Measurements from ENCODE around the gene SLN.

The SLN gene

DNA sequence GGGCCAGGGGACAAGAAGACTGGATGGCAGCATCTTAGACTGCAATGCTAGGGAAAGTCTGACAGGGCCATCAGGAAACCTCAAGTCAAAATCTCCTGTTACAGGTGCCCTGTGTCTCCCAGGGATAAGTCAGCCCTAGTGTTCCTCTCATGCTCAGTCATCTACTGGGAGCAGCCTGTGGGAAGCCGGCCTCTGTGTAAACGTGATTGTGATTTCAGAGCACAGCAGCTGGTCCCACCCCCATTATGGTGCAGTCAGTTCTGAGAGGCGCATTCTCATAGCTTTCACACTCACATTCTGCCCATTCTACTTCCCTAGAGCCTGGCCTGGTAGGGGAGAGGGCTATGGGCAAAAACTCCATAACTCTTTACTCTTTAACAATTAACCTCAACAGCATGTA lies 7.2 kb upstream of the SLN start:
- DNase-seq = no peak

DNA sequence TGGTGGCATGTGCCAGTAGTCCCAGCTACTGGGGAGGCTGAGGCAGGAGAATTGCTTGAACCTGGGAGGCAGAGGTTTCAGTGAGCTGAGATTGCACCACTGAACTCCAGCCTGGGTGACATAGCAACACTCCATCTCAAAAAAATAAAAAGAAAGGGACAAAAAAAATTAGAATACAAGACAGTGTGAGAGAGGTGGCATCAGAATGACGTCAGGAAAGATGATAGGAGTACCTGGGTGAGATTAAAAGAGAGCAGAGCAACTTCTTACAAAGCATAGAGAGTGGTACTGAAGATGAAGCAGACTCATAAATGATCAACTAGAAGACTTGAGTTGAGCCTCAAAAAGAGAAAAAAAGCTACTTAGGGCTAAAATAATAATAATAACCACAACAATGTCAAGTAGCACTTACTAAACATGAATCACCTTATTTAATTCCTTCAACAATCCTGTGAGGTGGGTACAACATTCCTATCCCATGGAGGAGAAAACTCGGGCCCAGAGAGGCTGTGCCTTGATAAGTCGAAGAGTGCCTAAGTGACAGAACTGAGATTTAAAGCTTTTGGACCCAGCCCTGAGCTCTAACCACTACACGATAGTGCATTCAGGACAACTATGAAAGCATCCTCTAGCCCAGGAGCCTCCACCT lies 5.2 kb upstream of the SLN start:
- no peak for DNase-seq

DNA sequence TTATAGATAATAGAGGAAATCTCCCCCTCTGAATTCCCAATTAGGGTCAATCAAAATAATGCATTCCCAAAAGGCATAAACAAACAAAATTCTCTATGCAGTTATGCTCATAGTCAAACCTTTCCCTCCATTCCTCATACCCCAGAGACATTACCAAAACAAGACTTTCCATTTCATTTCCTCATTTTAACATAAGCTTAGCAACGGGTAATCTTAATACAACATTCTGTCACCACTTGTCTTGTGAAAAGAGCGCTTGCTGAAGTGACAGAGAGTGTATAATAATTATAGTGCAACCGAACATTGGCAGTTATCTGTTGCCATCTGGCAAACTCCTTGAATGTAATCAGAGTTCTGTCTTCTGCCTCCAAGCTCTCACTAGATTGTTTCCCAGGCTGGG lies 1.2 kb upstream of the SLN start:
- DNase-seq = peak; percentile 68

DNA sequence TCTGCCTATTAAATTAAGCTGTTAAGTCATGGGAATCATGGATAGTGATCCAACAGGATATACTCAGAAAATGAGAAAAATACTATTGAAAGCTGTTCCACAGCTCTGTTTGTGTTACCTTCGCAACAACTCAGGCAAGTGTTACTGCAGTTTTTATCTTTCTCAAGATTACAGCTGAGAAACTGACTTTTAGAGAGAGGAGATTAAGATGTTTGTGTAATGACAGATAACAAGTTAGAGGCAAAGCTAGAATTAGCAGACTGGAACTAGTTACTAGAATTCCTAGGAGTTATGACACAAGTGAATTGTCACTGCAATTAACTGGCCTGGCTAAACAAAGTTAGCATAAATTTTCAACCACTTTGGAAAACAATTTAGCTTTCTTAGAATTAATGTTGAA lies 1.6 kb downstream of the SLN start:
- DNase-seq = no peak

DNA sequence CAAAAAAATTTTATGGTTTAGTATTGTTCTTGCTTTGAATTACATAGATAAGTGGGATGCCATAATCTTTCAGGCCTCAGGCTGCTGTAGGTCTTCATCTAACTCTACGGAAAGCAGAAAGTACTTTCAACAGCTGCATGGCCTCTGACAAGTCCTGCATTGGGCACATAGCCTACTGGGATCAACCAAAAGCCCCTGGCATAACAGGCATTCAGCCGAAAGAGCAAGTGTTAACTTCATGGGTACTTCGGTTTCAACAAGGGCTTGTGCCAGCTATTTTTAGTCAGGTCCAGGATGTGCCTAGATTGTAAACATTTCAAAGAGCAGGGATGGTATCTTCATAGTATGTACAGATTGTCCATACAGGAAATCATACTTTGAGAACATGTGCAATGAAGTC lies 3.1 kb downstream of the SLN start:
- no peak for DNase-seq

DNA sequence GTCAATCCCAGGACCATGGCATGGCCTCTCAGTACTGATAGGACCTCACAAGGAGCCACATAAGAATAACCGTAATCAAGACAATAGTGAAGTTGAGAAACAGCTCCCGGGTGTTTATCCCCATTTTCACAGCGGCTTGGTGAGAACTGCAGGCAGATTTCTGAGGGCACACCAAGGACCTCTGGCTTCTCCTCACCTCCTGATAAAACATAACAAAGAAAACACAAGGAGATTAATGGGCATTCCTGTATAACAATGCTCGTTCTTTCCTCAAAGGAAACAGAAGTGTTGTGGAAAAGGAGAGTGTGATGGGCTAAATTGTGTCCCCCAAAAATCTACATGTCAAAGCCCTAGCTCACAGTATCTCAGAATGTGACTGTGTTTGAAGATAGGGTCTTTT lies 4.0 kb downstream of the SLN start:
- no peak for DNase-seq

DNA sequence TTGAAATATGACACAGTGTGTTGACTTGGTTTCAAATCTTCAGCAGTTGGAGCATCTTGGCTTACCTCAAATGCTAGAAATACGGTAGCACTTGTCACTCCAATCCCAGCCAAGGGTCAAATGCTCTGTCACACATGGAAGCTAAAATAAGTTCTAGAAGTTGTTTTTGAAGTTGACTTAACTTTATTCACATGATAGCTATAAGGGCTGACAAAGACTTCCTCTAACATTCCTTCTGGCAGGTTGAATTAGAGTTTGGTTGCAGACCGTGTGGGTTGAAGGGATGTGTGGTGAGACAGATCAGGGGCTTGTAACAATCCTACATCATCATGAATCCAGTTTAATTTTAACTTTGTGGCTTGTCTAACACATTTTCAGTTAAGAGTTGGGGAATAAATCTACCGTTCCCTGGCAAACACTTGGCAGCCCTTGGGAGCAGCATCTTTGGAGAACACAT lies 4.6 kb downstream of the SLN start:
- no peak for DNase-seq

DNA sequence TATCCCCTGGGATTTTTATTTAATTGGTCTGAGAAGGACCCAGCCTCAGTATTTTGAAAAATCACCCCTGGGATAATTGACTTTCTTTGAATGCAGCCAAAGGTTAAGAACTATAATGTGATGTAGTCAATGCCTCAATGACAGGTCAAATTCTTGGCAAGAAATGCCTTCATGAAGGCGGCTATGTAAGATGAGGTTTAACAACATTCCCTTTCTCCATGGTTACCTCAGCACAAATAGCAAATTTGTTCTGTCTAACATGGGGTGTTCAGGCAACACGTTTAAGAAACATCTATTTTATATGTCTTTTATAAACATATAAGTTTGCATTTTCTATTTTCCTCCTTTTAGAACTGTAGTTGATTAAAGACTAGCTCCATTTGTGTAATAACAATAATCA lies 5.3 kb downstream of the SLN start:
- no peak for DNase-seq

DNA sequence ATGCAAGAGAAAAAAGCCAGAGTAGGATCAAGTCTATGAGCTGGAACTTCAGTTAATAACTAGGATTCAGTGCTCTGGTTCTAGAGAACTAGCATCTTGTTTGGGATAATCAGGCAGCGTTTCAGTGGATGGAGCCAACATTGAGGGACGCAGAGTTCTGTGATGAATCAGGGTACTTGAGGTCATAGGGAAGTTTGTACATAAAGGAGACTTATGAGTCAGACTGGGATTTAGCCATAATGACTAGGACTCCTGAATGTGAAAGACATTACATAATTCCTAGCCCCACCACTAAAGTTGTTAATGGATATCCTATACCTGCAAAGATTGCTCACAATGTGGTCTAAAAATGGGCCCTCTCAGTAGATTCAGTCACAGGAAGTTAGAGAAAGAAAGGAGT lies 6.8 kb downstream of the SLN start:
- no peak for DNase-seq

DNA sequence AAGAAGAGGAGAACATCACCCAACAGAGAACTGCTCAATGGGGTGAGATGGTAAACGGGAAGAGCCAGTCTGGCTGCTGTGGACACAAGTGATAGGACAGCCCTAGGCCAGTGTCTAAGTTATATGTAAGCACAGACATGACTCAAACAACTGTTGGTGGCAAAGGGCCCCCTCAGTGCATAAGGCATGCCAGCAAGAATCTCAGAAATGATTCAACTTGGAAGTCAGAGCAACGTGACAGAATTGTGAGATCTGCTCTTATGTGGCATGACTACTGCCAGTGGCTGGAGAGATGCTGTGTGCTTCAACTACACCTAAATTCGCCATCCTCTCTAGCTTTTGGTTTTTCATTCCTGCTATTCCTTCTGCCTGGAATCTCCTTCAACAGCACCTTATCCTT lies 7.4 kb downstream of the SLN start:
- DNase-seq = no peak

DNA sequence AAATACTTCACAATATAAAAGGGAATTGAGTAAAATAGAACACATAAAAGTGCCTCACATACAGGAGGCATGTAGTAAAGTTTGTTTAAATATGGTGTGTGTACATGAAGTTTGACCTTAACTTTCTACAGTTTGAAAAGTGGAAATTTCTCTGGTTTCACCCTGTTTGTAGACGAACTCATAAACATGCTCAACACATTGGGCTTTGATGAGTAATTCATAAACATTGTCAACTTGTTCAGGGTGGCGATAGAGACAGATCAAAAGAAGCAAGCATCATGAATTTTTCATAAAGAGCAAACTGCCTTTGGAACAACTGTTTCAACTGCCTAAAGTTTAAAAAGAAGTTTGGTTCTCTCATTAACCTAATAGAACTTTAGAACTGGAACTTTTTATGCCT lies 9.1 kb downstream of the SLN start:
- DNase-seq = no peak

DNA sequence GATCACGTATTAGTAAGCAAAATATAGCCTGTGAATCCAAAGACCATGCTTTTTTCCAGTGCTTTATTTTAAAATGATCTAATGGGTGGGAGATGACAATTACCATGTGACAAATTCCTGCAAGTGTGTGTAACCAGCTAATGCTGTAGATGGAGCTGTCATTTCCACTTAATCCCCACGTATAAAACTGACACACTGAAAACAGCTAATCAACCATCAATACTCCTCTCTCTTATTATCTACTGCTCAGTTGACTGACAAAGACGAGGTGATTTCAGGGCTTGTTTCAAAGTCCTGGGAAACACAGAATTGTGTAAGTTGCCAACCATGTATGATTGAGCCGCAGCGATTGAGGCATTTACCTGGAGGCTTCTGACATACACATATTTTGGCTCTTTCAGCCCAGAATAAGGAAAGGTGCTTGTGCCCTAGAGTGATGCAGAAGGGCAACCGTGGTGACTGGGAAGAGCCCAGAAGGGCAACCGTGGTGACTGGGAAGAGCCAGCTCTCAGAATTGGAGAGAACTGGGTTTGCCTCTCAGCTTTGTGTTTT lies 9.7 kb downstream of the SLN start:
- no peak for DNase-seq

DNA sequence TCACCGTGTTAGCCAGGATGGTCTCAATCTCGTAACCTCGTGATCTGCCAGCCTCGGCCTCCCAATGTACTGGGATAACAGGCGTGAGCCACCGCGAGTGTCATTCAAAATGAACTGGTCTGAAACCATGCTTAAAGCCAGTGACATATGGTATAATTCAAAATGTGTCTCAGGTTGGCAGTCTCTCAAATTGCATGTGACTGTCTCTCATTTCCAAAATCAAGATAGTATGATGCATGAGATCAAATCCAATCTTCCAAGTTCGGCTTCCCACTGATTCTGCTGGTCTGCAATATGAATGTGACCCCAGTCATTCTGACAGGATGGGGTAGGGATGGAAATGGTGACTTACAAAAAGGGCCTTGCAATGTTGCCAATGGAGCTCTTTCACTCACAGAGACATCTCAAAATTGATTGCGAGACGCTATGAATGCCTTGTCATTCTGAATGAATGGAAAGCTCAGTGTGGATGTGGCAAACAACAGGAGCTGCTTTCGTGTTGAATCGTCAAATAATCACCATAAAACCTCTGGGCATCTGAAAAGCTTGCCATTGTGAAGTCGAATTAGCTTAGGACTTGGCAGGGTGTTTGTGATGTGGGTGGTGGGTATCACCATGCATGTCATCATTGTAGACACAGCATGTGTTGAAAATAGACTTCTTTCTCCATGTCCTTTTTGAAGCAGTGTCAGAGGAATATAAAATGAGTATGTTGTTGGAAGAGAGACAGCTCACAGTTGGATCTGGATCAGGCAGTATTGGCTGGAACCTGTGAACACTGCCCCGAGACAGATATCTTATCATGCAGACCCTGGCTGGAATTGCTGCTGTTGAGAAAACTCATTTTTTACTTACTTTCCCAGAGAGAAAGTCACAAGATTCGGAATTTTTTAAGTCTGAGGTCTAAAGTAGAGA lies 12.2 kb downstream of the SLN start:
- DNase-seq = no peak

DNA sequence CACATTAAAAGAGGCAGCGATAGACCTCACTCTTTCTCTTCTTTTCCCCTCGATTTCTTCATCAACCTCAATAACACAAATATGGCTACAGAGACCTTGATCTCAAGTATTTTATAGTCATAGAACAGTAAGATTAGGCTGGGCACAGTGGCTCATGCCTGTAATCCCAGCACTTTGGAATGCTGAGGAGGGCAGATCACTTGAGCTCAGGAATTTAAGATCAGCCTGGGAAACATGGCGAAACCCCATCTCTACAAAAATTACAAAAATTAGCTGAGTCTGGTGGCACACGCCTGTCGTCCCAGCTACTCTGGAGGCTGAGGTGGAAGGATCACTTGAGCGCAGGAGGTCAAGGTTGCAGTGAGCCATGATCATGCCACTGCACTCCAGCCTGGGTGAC lies 14.6 kb downstream of the SLN start:
- DNase-seq = no peak

DNA sequence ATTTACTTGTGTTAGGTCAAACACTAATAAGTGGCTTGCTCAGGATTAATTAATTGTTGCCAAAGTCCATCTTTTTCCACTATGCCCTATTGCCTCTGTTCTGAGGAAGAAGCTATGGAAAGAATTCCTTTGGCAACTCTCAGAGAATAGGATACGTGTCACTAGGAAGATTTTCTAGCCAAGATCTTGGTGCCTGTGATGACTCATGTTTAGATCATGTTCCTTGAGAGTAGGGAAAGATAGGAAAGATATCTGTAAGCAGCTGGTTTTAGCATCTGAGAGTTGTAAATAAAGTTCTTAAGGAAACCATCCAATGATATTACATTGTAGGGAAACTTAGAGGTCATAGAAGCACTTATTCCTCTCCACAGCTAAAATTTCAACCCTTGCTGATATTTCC lies 15.7 kb downstream of the SLN start:
- no peak for DNase-seq

DNA sequence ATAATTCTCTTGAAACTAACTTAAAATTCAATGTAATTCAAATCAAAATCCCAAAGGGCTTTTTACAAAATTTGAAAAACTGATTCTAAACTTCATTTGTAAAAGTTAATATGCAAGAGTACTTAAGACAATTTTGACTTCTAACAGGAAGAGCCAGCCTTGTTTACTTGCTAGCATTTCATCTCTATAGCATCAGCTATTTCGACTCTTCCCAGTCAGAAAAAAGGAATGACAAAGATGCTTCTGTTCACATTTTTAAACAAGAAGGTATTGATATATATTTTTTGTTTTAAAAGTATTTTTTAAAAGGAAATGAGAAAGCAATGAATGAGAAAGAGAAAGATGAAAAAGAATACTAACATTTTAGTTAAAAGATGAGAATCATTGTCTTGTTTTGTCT lies 16.4 kb downstream of the SLN start:
- no peak for DNase-seq

DNA sequence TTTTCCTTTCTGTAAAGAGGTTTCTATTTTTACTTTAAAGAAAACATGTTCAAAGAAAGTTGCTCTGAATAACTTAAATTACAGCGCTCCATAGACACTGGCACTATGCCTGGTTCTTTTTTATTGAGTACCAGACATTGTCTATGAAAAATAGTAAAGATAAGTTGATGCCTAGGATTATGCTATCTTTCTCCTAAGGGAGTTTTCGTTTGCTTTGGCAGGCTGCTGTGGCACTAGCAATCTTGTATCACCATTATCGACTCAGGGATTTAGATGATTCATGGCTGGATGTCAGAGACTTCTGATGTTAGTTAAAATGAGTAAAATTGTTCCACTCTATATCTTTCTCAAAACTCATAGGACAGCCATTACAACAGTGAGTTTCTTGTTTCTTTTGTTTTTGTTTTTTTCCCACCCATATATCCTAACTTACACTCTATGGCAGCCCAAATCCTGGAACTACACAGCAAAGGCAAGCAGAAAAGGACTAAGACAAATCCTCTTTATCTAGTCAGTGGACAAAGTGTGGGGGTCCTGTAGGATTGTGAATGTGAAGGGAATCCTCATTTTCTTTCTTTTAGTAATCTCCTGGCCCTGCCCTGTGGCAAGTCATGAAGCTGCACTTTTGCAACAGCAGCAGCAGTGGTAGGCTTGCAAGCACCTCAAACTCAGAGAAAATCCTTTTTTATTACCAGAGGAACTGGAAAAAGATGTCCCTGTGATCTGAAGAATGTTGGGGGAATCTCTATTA lies 20.7 kb downstream of the SLN start:
- no peak for DNase-seq

DNA sequence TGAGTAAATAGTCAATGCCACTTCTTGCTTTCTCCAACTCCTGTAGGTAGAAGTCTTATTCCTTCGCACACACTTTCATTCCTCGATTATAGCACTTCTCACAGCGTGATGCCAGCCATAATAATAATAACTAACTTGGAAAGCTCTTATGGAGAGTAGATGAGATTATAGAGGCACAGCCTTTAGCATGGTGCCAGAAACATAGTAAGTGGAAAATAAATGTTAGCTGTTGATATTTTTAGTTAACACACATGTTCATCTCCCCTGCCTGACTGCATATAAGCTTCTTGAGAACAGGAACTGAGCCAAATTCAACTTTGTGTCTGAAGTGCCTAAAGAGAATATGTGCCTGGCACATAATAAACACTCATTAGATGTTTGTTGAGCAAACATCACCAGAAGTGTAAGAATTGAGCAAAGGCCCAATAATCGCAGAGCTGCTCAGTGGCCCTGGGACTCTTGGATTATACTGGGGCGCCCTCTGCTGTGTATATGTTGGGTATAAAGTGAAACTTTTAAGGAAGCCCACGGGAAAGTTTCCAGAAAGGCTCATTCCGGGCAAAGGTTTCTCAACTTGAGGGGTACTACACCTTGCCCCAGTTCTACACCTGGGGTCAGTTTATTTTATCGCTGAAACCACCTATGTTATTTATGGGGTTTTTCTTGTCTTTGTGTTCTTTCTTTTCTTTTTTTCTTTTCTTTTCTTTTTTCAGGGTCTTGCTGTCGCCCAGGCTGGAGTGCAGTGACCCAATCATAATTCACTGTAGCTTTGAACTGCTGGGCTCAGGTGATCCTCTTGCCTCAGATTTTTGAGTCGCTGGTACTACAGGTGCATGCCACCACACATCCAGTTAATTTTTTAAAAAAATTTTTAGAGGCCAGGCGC lies 22.3 kb downstream of the SLN start:
- peak; percentile 36 for DNase-seq

DNA sequence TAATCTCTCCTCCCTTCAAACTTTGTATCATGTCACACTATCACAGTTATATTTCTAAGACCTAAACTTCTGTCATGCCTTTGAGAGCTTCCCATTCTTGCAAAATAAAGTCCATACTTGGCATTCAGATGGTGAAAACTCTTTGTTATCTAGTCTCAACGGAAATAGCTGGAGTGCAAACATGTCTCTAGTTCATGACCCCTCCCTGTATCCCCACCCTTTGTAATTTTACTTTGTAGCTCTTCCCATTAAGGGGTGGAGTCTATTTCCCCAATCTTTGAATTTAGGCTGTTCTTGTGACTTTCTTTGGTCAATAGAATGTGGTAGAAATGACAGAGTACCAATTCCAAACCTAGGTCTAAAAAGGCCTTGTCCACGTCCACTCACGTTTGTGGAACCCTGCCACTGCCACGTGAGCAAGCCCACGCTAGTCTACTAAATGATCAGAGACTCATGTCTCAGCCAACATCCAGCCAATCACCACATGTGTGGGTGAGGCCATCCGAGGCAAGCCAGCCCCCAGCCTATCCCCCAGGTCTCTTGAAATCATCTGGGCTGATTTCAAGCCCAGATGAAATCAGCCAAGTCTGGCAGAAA lies 23.4 kb downstream of the SLN start:
- DNase-seq = no peak

DNA sequence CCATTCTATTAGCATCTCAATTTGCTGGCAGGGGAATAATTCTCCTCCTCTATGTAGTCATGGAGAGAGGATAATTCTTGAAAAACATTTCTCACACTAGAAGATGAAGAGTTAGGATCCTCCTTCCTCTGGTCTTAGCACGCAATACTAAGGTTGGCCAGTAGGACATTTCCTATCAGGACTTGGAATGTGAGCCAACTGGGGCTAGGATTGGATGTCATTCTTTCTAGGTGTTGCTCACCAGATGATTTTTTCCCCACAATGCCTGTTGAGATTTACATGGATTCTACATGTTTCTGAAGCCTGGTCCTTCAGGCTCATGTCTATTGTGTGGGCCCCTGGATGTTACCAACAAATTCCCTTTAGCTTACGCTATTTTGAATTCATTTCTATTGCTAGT lies 28.0 kb downstream of the SLN start:
- no peak for DNase-seq

DNA sequence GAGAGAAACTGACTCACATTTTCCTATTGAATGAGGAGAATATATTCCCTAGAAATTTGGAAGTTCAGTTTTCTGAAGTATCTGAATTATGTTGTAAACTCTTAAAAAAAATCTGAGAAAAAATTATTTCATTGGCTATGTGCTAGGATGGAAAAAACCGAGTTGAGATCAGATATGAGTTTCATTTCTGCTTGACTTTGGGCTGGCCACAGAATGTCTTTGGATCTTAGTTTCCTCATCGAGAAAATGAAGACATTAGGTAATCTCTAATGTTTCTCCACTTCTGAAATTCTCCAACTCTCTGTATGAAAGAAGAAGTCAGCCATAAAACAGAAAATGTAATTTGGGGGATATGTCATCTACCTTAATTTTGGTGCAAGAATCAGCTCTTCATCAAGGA lies 28.8 kb downstream of the SLN start:
- DNase-seq = no peak

DNA sequence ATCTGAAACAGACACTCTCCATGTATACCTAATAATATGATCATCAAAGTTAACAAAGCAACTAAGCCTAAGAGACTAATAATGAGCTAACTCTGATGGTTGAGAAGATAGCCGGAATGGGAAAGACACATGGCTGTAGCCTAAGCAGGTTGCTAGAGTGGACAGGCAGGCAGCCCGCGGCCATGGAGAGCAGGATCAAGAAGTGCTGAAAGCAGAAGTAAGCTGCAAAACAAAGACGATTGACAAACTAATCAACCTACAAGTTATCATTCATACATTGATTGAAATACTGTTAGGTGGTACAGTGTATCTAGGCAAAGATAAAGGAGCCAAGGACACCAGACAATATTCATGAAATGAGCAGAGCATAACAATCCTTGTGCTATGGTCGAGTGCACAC lies 29.3 kb downstream of the SLN start:
- no peak for DNase-seq
